AG04450 (cell line): Measurements from ENCODE around the gene CHST4. TPM values are rescaled to one million over a fixed set of nuclear protein-coding genes. Genes with fewer than 3 reads are reported as not detected.
"Not testable (repeated sequence)": the region's sequence is repeated elsewhere in the genome, so short reads cannot be mapped to it uniquely, and the experiment has no call there.

Source experiments
- CTCF ChIA-PET: fragments of 300-600, 350-600 bp; formaldehyde crosslinking; extraction: SDS; loops from one replicate; lab custom pipeline; 2022; ENCODE audit warnings: antibody characterized with exemption, inconsistent platforms; lab: Charles Lee
- POLR2A ChIA-PET: fragments of 350-600 bp; formaldehyde crosslinking; extraction: SDS; loops from one replicate; lab custom pipeline; 2021; ENCODE audit warnings: antibody characterized with exemption, inconsistent platforms; lab: Yijun Ruan, JAX
- DNase-seq: peaks from one replicate; pipeline ENCODE4 v3.0.0-alpha.2; 2011; ENCODE audit warnings: low read depth, low spot score
- H3K27ac ChIP-seq: one replicate; pipeline ENCODE4 v1.5.1; 2012; ENCODE audit warnings: low read depth, low read length, control low read depth
- H3K27me3 ChIP-seq: one replicate; pipeline ENCODE4 v1.6.0; 2012; ENCODE audit warnings: low read length; ENCODE audit not compliant: control insufficient read depth, insufficient read depth
- H3K4me3 ChIP-seq: 2 replicates; pipeline ENCODE4 v1.5.1; 2011; ENCODE audit warnings: mild to moderate bottlenecking, low read depth, low read length, control low read depth
- H3K9me3 ChIP-seq: 2 replicates; pipeline ENCODE4 v1.5.1; 2012; ENCODE audit warnings: low read length; ENCODE audit not compliant: control insufficient read depth, insufficient read depth
- polyA plus RNA-seq: library from polyadenylated mRNA; depleted of rRNA; stranded (reverse); fragments of >200 nt; gene quantifications from 2 replicates; pipeline ENCODE4 v1.2.3, GENCODE V29; 2011
- TF ChIP-seq, protein P1 (sequence below): IDR thresholded peaks from 2 replicates; pipeline ENCODE4 v1.5.1; 2011; ENCODE audit warnings: low read depth, low read length, control low read depth, inconsistent platforms

Gene CHST4
- polyA plus RNA-seq, 1 experiment = not detected

DNA sequence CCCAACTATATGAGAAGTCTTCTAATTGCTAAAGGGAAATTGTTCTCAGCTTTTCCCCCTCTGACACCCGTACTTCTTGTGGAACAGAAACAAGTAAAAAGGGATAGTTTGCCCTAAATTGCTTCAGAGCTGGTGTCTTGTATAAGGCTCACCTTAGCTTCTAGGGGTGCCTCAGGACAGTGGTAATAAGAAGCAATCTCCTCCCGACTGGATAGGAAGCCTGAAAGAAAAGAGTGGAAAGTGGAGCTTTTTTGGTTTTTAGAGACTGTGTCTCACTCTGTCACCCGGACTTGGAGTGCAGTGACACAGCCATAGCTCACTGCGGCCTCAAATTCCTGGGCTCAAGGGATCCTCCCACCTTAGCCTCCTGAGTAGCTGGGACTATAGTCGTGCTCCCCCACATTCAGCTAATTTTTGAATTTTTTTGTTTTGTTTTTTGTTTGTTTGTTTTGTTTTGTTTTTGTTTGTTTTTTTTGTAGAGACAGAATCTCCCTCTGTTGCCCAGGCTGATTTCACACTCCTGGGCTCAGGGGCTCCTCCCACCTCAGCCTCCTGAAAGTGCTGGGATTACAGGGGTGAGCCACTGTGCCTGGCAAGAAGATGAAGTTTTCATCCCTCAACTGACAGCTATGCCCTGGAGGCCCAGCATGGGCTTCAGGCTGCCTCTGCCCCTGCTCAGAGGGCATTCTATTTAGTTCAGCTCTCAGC, 47.3 kb downstream of the CHST4 start:
- Histone ChIP-seq H3K9me3 (no peaks in the 10 kb centered on the region), H3K27me3 (no peaks in the 10 kb centered on the region), H3K27ac (no peak overlapping the region), H3K4me3 (no peak overlapping the region)
- ChIA-PET CTCF (interaction anchor here (1.2 to 1.4 kb wide), 2 partner anchors 8 to 37 kb away, joined by 4 to 5 read pairs; no protein-coding TSS in a partner anchor), POLR2A (no interaction called here)
- TF ChIP-seq, protein P1, sequence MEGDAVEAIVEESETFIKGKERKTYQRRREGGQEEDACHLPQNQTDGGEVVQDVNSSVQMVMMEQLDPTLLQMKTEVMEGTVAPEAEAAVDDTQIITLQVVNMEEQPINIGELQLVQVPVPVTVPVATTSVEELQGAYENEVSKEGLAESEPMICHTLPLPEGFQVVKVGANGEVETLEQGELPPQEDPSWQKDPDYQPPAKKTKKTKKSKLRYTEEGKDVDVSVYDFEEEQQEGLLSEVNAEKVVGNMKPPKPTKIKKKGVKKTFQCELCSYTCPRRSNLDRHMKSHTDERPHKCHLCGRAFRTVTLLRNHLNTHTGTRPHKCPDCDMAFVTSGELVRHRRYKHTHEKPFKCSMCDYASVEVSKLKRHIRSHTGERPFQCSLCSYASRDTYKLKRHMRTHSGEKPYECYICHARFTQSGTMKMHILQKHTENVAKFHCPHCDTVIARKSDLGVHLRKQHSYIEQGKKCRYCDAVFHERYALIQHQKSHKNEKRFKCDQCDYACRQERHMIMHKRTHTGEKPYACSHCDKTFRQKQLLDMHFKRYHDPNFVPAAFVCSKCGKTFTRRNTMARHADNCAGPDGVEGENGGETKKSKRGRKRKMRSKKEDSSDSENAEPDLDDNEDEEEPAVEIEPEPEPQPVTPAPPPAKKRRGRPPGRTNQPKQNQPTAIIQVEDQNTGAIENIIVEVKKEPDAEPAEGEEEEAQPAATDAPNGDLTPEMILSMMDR = no peak
- DNase-seq = no peak

DNA sequence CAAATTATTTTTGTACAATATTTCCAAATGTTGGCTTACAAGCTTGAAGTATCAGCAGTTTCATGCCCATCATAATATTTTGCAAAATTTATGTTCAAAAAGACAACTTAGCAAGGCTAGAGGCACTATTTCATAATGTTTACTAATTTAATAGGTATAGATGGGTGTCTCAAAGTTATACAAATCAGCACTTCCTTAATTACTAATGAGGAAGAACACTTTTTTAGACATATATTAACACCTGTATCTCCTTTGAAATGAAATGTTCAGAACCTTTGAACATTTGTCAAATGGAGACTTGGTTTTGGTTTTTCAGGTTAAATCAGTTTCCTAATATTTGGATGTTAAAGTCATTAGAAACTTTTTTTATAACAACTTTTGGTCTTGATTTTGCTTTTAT, 48.5 kb downstream of the CHST4 start:
- CTCF ChIA-PET = interaction anchor here (1.2 kb wide), 1 partner anchor 36 kb away, joined by 4 read pairs; no protein-coding TSS in a partner anchor
- POLR2A ChIA-PET = no interaction called here
- H3K4me3 ChIP-seq = no peak overlapping the region
- TF ChIP-seq, protein P1 = no peak
- no peak overlapping the region for H3K27ac ChIP-seq
- no peaks in the 10 kb centered on the region for H3K27me3 ChIP-seq
- H3K9me3 ChIP-seq = no peaks in the 10 kb centered on the region
- DNase-seq = no peak

GRCh38 chr16:71576971-71577370, 50.7 kb downstream of the CHST4 start, which contains the start of gene TAT:
Gene TAT, minus strand, starts transcription at chr16:71577092. Its CDS starts 677 bp downstream, at chr16:71576415.
- no peaks in the 10 kb centered on the region for H3K9me3 ChIP-seq
- ChIA-PET CTCF (interaction anchor here (1.2 to 2.2 kb wide), 3 partner anchors 12 to 164 kb away, joined by 3 to 10 read pairs (median 4); no protein-coding TSS in a partner anchor), POLR2A (no interaction called here)
- no peak within 1 kb of the TSS for H3K27ac ChIP-seq
- TF ChIP-seq, protein P1 = no peak
- no peaks in the 10 kb centered on the region for H3K27me3 ChIP-seq
- no peak within 1 kb of the TSS for H3K4me3 ChIP-seq
- DNase-seq = no peak

GRCh38 chr16:71582553-71582848, 56.3 kb downstream of the CHST4 start:
- DNase-seq, H3K9me3 ChIP-seq, H3K27me3 ChIP-seq, POLR2A ChIA-PET, H3K27ac ChIP-seq, H3K4me3 ChIP-seq: not testable (repeated sequence)
- CTCF ChIA-PET = interaction anchor here (0.7 kb wide), 1 partner anchor 66 kb away, joined by 3 read pairs; no protein-coding TSS in a partner anchor

DNA sequence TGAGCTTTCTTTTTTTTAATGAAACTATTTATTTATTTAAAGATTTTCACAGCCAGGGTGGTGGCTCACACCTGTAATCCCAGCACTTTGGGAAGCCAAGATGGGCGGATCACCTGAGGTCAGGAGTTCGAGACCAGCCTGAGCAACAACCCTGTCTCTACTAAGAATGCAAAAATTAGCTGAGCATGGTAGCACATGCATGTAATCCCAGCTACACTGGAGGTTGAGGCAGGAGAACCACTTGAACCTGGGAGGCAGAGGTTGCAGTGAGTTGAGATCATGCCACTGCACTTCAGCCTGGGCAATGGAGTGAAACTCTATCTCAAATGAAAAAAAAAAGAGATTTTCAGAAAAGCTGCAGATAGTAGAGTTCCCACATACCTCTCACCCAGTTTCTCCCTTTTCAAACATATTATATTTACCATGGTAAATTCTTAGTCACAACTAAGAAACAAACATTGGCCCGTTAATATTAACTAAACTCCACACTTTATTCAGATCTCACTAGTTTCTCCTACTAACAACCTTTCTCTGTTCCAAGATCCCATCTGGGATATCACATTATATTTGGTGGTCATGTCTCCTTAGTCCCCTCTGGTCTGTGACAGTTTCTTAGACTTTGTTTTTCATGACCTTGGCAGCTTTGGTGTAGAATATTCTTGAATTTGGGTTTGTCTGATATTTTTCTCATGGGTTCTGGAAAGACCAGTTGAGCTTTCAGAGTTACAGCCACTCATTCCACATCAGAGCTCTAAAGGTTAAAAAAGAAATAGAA, 58.5 kb downstream of the CHST4 start:
- ChIA-PET POLR2A (no interaction called here), CTCF (interaction anchor here (0.7 to 4.1 kb wide), 2 partner anchors 20 to 26 kb away, joined by 4 to 13 read pairs; no protein-coding TSS in a partner anchor)
- no peaks in the 10 kb centered on the region for H3K9me3 ChIP-seq
- TF ChIP-seq, protein P1 = no peak
- no peak overlapping the region for H3K4me3 ChIP-seq
- H3K27ac ChIP-seq = no peak overlapping the region
- no peaks in the 10 kb centered on the region for H3K27me3 ChIP-seq
- DNase-seq = no peak
